ENCODE data around the gene PITPNM1. TPM values are rescaled to one million over a fixed set of nuclear protein-coding genes. Genes with fewer than 3 reads are reported as not detected.
"Not testable (repeated sequence)": the region's sequence is repeated elsewhere in the genome, so short reads cannot be mapped to it uniquely, and the experiment has no call there.

Gene PITPNM1
- total RNA-seq, 1 donor from 2014 or later = 34.0 TPM

GRCh38 chr11:67522844-67523555 is 17.8 kb upstream of the PITPNM1 start, which contains the start of gene CABP2:
Gene CABP2 (minus strand): TSS chr11:67523446. CDS start chr11:67523326, 120 bp downstream.
- DNase-seq = no peak

- no peak for DNase-seq
These were observed 17.2 kb upstream of the PITPNM1 start for GRCh38 chr11:67522338-67522737.

- no peak for DNase-seq
These were observed 16.8 kb upstream of the PITPNM1 start for GRCh38 chr11:67521924-67522323.

GRCh38 chr11:67520856-67521824 is 16.0 kb upstream of the PITPNM1 start:
- no peak for DNase-seq

- DNase-seq = no peak
These were observed 14.6 kb upstream of the PITPNM1 start for GRCh38 chr11:67519726-67520125.

GRCh38 chr11:67517784-67518552 is 12.8 kb upstream of the PITPNM1 start:
- no peak for DNase-seq

GRCh38 chr11:67516806-67517205 is 11.6 kb upstream of the PITPNM1 start:
- DNase-seq = no peak

- DNase-seq = no peak
These were observed 9.0 kb upstream of the PITPNM1 start for GRCh38 chr11:67514116-67514515.

- not testable (repeated sequence) for DNase-seq
These were observed 6.4 kb upstream of the PITPNM1 start for GRCh38 chr11:67511558-67511957.

GRCh38 chr11:67510023-67510345 is 4.8 kb upstream of the PITPNM1 start:
- no peak for DNase-seq

- DNase-seq = peak; percentile 89
These were observed 3.4 kb upstream of the PITPNM1 start for GRCh38 chr11:67508486-67509121.

GRCh38 chr11:67507864-67508485 is 2.8 kb upstream of the PITPNM1 start, which contains the start of gene CDK2AP2:
Gene CDK2AP2 (minus strand): TSS chr11:67508162. CDS start chr11:67508082, 80 bp downstream.
- peak; percentile 97 for DNase-seq

GRCh38 chr11:67507242-67507863 is 2.2 kb upstream of the PITPNM1 start:
- DNase-seq = no peak

GRCh38 chr11:67506426-67507051 is 1.4 kb upstream of the PITPNM1 start:
- no peak for DNase-seq

GRCh38 chr11:67505605-67506396 is 638 bp upstream of the PITPNM1 start:
- DNase-seq = peak; percentile 61

- no peak for DNase-seq
These were observed 886 bp downstream of the PITPNM1 start for GRCh38 chr11:67504005-67504949.

- no peak for DNase-seq
These were observed 1.8 kb downstream of the PITPNM1 start for GRCh38 chr11:67503119-67504004.
